PFSK-1 (cell line): ENCODE data around the gene F10.

Experiments
- FOXP2 ChIP-seq: optimal IDR thresholded peaks from 2 replicates; pipeline ENCODE3; 2011; ENCODE audit warnings: borderline replicate concordance, control low read depth, inconsistent platforms; ENCODE audit not compliant: insufficient read depth; ENCODE audit errors: extremely low read length, extremely low read depth
- POLR2AphosphoS5 ChIP-seq: IDR thresholded peaks from 2 replicates; pipeline ENCODE4 v1.6.1; 2012; ENCODE audit warnings: low read depth, mild to moderate bottlenecking, control low read depth, low read length, moderate library complexity
- REST ChIP-seq, 2 experiments: IDR thresholded peaks; 2 replicates each; pipeline versions ENCODE4 v1.6.1 to v1.8.0; 2011 to 2012; ENCODE audit warnings: low read depth in 2 of 2, low read length in 2 of 2, control low read depth in 1 of 2, inconsistent platforms in 1 of 2, mild to moderate bottlenecking in 1 of 2, moderate library complexity in 1 of 2; ENCODE audit not compliant: insufficient read depth in 1 of 2
- SIN3A ChIP-seq: IDR thresholded peaks from 2 replicates; pipeline ENCODE4 v1.6.1; 2012; ENCODE audit warnings: mild to moderate bottlenecking, low read length, moderate library complexity, borderline replicate concordance; ENCODE audit not compliant: insufficient read depth
- TAF1 ChIP-seq: IDR thresholded peaks from 2 replicates; pipeline ENCODE4 v1.6.1; 2012; ENCODE audit warnings: low read length, control low read depth, borderline replicate concordance; ENCODE audit not compliant: insufficient read depth

The F10 gene

GRCh38 chr13:113119166-113119821 lies 3.3 kb upstream of the F10 start:
- TF ChIP-seq SIN3A (no peak), FOXP2 (no peak), POLR2AphosphoS5 (no peak), TAF1 (no peak), REST (IDR thresholded peaks at IDR 0.05; ENCODE audit: insufficient read depth in 1 of 2, low read depth in 2 of 2, low read length in 2 of 2) (no peak)

- TF ChIP-seq TAF1 (no peak), SIN3A (no peak), FOXP2 (no peak), REST (IDR thresholded peaks at IDR 0.05; ENCODE audit: insufficient read depth in 1 of 2, low read depth in 2 of 2, low read length in 2 of 2) (no peak), POLR2AphosphoS5 (no peak)
These were observed 2.8 kb upstream of the F10 start for GRCh38 chr13:113119822-113120189.

DNA sequence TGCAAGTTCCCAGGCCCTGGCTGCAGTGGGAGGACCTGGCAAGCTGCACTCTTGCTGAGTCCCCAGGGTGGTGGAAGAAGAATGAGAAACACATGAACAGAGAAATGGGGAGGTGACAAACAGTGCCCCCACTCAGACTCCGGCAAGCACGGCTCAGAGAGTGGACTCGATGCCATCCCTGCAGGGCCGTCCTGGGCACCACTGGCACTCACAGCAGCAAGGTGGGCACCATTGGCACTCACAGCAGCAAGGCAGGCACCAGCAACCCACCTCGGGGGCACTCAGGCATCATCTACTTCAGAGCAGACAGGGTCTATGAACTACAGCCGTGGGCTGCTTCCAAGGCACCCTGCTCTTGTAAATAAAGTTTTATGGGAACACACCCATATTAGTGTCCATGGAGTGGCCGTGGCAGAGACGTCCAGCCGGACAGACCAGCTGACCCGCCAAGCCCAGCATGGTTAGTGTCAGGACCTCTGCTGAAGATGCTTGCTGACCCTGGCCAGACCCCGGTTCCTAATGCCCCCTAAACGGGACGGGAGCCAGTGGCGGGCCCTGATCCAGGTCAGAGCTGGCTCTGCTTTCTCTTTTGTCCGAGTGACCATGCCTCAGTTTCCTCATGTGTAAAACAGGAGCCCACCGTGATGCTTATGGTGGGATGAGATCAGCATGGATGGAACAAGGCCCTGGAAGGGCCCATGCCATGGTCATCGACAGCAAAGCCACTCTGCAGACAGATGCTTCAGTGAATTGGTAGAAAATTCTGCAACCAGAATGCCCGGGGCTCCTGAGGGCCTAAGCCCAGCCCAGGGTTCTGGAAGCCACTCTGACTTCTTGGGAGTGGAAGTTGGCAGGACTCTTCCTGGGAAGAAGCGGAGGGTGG lies 2.1 kb upstream of the F10 start:
- TF ChIP-seq TAF1 (no peak), POLR2AphosphoS5 (no peak), SIN3A (no peak), REST (IDR thresholded peaks at IDR 0.05; ENCODE audit: insufficient read depth in 1 of 2, low read depth in 2 of 2, low read length in 2 of 2) (no peak), FOXP2 (no peak)

GRCh38 chr13:113121183-113121927 lies 1.2 kb upstream of the F10 start:
- TF ChIP-seq REST (IDR thresholded peaks at IDR 0.05; ENCODE audit: insufficient read depth in 1 of 2, low read depth in 2 of 2, low read length in 2 of 2) (no peak), SIN3A (no peak), POLR2AphosphoS5 (no peak), FOXP2 (no peak), TAF1 (no peak)
